Neural crest cell (in vitro differentiated cells): ENCODE results near the gene GOT1. TPM values are rescaled to one million over a fixed set of nuclear protein-coding genes. Genes with fewer than 3 reads are reported as not detected.

Experiments used
- DNase-seq: peaks from one replicate; pipeline ENCODE4 v3.0.0; 2021; ENCODE audit warnings: low read depth, mixed read lengths, low spot score
- H3K27ac Mint-ChIP-seq: one replicate; pipeline ENCODE4 v1.8.0; 2021; ENCODE audit warnings: mild to moderate bottlenecking, mixed read lengths; ENCODE audit not compliant: unreplicated experiment
- H3K27me3 Mint-ChIP-seq: 2 replicates; pipeline ENCODE4 v1.8.0; 2021; ENCODE audit warnings: low read depth, mild to moderate bottlenecking, mixed read lengths
- H3K36me3 Mint-ChIP-seq: 2 replicates; pipeline ENCODE4 v1.8.0; 2021; ENCODE audit warnings: low read depth, mild to moderate bottlenecking, mixed read lengths
- H3K4me1 Mint-ChIP-seq: 2 replicates; pipeline ENCODE4 v1.8.0; 2021; ENCODE audit warnings: mixed read lengths
- H3K4me3 Mint-ChIP-seq: one replicate; pipeline ENCODE4 v1.8.0; 2021; ENCODE audit warnings: mild to moderate bottlenecking, mixed read lengths
- H3K9me3 Mint-ChIP-seq: 2 replicates; pipeline ENCODE4 v1.8.0; 2021; ENCODE audit warnings: mixed read lengths
- total RNA-seq: library from RNA; stranded (reverse); gene quantifications from 2 replicates; pipeline ENCODE4 v1.2.1, GENCODE V29; 2021
- TF ChIP-seq, protein P1 (sequence below): fragments of 200-600 bp; sonication (generic); conservative IDR thresholded peaks from 2 replicates; pipeline ENCODE4 v1.5.0; 2021; ENCODE audit warnings: antibody characterized with exemption, mild to moderate bottlenecking

The GOT1 gene
- total RNA-seq, 1 donor from 2014 or later: 30.8 TPM

DNA sequence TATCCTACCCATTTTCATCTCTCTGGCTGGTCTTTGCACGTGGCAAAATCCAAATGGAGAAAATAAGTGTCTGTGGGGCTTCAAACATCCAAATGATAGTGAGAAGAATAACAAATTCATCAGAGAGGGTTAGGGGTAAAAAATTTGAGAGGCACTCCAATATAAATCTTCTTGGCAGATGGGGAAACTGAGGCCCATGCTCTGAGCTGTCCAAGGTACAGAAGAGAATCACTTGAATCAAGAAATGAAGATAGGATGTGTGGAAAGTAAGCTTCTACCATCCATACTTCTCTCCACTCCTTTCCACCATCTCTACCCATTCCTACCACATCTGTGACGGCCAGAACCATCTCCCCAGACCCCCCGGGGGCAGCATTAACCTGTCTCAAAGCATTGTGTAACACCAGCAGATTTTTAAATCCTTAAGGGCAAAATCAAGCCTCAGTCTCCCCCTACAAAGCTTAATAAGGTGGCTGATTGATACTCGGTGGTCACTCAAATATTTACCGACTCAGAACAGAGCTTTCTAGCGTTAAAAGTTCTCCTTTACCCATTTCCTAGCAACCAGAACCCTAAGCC is 818 bp downstream of the GOT1 start:
- no peaks in the 10 kb centered on the region for H3K9me3 Mint-ChIP-seq
- H3K4me3 Mint-ChIP-seq: peak overlapping the region; percentile 96
- peaks cover 3% of the 10 kb centered on the region for H3K36me3 Mint-ChIP-seq
- H3K27ac Mint-ChIP-seq: peak overlapping the region; percentile 44
- peaks cover 31% of the 10 kb centered on the region for H3K4me1 Mint-ChIP-seq
- DNase-seq: no peak
- TF ChIP-seq, protein P1, sequence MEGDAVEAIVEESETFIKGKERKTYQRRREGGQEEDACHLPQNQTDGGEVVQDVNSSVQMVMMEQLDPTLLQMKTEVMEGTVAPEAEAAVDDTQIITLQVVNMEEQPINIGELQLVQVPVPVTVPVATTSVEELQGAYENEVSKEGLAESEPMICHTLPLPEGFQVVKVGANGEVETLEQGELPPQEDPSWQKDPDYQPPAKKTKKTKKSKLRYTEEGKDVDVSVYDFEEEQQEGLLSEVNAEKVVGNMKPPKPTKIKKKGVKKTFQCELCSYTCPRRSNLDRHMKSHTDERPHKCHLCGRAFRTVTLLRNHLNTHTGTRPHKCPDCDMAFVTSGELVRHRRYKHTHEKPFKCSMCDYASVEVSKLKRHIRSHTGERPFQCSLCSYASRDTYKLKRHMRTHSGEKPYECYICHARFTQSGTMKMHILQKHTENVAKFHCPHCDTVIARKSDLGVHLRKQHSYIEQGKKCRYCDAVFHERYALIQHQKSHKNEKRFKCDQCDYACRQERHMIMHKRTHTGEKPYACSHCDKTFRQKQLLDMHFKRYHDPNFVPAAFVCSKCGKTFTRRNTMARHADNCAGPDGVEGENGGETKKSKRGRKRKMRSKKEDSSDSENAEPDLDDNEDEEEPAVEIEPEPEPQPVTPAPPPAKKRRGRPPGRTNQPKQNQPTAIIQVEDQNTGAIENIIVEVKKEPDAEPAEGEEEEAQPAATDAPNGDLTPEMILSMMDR: no peak
- no peaks in the 10 kb centered on the region for H3K27me3 Mint-ChIP-seq

DNA sequence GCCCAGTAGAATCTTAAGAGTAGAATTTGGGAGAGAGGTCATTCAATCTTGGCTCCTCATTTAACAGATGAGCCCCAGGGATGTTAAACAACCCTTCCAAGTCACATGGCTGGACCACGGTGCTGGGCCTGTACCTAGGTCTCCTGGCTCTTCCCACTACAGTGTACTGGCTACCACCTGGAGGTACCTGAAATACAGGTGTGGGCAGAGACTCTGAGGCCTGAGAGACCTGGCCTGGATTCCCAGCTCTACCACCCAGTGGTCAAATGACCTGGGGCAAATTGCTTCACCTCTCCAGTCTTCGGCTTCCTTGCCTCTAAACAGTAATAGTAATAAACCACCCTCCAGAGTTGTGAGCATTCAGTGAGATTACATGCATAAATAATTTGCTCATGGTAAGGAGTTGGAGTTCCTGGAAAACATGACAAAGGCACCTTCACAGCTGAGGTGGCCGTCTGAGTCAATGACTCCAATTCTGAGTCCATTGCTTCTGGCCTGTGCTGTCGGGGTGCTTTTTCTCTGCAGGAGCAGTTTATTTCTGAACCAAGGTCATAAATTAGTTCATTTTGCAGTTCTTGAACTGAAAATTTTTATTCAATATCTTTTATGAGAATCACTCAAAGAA is 2.7 kb downstream of the GOT1 start:
- Mint-ChIP-seq H3K9me3 (no peaks in the 10 kb centered on the region), H3K4me1 (peaks cover 29% of the 10 kb centered on the region), H3K4me3 (no peak overlapping the region), H3K36me3 (peaks cover 3% of the 10 kb centered on the region), H3K27me3 (no peaks in the 10 kb centered on the region), H3K27ac (no peak overlapping the region)
- no peak for DNase-seq
- TF ChIP-seq, protein P1: no peak

DNA sequence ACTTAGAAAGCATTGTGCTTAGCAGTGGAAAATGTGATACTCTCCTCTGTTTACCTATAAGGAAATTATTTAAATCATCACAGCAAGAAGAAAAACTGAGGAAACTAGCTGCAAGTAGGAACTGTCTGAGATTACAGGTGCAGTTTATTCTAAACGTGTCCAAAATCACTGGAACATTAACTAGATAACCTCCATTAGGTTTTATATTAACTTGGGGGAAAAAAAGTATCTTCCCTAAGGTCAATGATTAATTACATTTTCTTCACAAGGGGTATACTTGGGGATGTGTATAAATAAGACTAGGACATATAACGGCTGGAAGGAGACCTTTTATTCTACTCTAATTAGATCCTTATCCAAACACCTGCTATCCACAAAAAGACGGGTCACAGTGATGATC is 3.7 kb downstream of the GOT1 start:
- Mint-ChIP-seq H3K9me3 (no peaks in the 10 kb centered on the region), H3K27ac (no peak overlapping the region), H3K4me1 (peaks cover 22% of the 10 kb centered on the region), H3K27me3 (no peaks in the 10 kb centered on the region), H3K4me3 (no peak overlapping the region), H3K36me3 (peaks cover 3% of the 10 kb centered on the region)
- DNase-seq: no peak
- TF ChIP-seq, protein P1: no peak

DNA sequence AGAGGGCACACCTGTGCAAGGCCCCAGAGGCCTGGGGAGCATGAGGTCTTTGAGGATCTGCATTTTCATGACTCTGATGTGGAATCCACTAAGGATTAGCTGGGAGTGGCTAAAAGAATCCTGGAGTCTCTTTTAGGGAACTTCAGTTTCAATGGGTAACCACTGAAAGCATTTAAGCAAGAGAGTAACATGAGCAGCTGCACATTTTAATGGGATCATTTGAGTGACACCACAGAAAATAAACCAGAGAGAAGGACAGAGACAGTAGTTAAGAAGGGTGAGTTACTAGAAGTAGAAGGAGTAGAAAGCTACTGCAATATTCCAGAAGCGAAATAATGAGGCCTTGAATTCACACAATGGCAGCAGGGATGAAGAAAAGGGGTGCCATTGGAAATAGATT is 5.2 kb downstream of the GOT1 start:
- H3K27ac Mint-ChIP-seq: no peak overlapping the region
- H3K9me3 Mint-ChIP-seq: no peaks in the 10 kb centered on the region
- no peaks in the 10 kb centered on the region for H3K27me3 Mint-ChIP-seq
- DNase-seq: no peak
- TF ChIP-seq, protein P1: no peak
- peaks cover 9% of the 10 kb centered on the region for H3K4me1 Mint-ChIP-seq
- H3K4me3 Mint-ChIP-seq: peak overlapping the region; percentile 2
- peaks cover 2% of the 10 kb centered on the region for H3K36me3 Mint-ChIP-seq

DNA sequence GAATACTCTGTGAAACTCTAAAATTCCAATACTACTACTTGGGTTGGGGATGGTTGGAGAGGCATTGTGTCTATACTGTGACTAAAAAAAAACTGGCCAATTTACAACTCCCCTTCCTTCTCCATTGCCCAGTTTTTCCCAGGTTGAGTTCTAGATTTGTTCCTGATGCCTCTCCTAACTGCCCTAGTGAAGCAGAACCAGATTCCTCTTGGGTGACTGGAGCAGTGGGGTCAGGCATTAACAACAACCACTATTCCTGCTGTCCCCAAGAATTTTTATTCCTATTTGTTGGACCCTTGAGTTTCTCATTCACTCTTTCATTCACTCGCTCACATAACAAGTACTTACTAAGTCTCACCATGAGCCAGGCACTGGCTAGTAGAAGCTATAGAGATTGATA is 5.8 kb downstream of the GOT1 start:
- DNase-seq: no peak
- TF ChIP-seq, protein P1: no peak

More for the DNA sequence above, 5.8 kb downstream of the GOT1 start:
- H3K9me3 Mint-ChIP-seq: no peaks in the 10 kb centered on the region
- H3K27me3 Mint-ChIP-seq: no peaks in the 10 kb centered on the region
- H3K4me1 Mint-ChIP-seq: peaks cover 6% of the 10 kb centered on the region
- peaks cover 5% of the 10 kb centered on the region for H3K36me3 Mint-ChIP-seq
- no peak overlapping the region for H3K27ac Mint-ChIP-seq
- no peak overlapping the region for H3K4me3 Mint-ChIP-seq
